ENCODE measurements around the gene RIMKLB.

- TF ChIP-seq CTCF (conservative IDR thresholded peaks at IDR 0.05; ENCODE audit: low read depth, low read length) (no peak), MXI1 (IDR thresholded peaks at IDR 0.05; ENCODE audit: borderline replicate concordance, low read depth, low read length) (no peak), POLR2A (IDR thresholded peaks at IDR 0.05; ENCODE audit: low read depth, low read length) (no peak), MAZ (IDR thresholded peaks at IDR 0.05; ENCODE audit: borderline replicate concordance, low read depth, low read length) (no peak), MAFK (IDR thresholded peaks at IDR 0.05; ENCODE audit: low read depth, low read length) (no peak), CEBPB (IDR thresholded peaks at IDR 0.05; ENCODE audit: low read depth, low read length) (no peak), RFX5 (IDR thresholded peaks at IDR 0.05; ENCODE audit: low read depth, low read length) (no peak), RCOR1 (IDR thresholded peaks at IDR 0.05; ENCODE audit: insufficient replicate concordance, low read length) (no peak), RAD21 (IDR thresholded peaks at IDR 0.05; ENCODE audit: low read length) (no peak)
Observed at GRCh38 chr12:8697120-8697475, 693 bp upstream of the RIMKLB start.
